NCI-H2171 (cell line): ENCODE data around the gene AP4M1.

Source experiments
- DNase-seq: peaks from one replicate; lab custom pipeline; 2025; lab: John Stamatoyannopoulos, UW

AP4M1 gene

GRCh38 chr7:100087055-100087750 is 14.2 kb upstream of the AP4M1 start:
- DNase-seq, result no peak

- no peak for DNase-seq
These were observed 13.3 kb upstream of the AP4M1 start for GRCh38 chr7:100088095-100088620.

- peak; percentile 77 for DNase-seq
These were observed 12.6 kb upstream of the AP4M1 start, which contains the start of gene COPS6 for GRCh38 chr7:100088621-100089457. Gene COPS6 (plus strand): TSS chr7:100088969. CDS start chr7:100088991, 22 bp downstream.

- DNase-seq, result no peak
These were observed 11.8 kb upstream of the AP4M1 start for GRCh38 chr7:100089458-100090196.

- no peak for DNase-seq
These were observed 10.7 kb upstream of the AP4M1 start for GRCh38 chr7:100090527-100091410.

GRCh38 chr7:100091411-100092181 is 9.8 kb upstream of the AP4M1 start:
- peak; percentile 2 for DNase-seq

- no peak for DNase-seq
These were observed 8.4 kb upstream of the AP4M1 start for GRCh38 chr7:100093054-100093453.

GRCh38 chr7:100093498-100093897 is 7.9 kb upstream of the AP4M1 start:
- no peak for DNase-seq

- no peak for DNase-seq
These were observed 7.4 kb upstream of the AP4M1 start for GRCh38 chr7:100093925-100094486.

GRCh38 chr7:100095289-100095688 is 6.2 kb upstream of the AP4M1 start:
- DNase-seq, result no peak

- no peak for DNase-seq
These were observed 5.7 kb upstream of the AP4M1 start for GRCh38 chr7:100095704-100096103.

- DNase-seq, result no peak
These were observed 2.5 kb upstream of the AP4M1 start for GRCh38 chr7:100098913-100099312.

- DNase-seq, result no peak
These were observed 2.0 kb upstream of the AP4M1 start for GRCh38 chr7:100099452-100099851.

GRCh38 chr7:100100420-100101015 is 925 bp upstream of the AP4M1 start:
- peak; percentile 94 for DNase-seq

- no peak for DNase-seq
These were observed 1.8 kb downstream of the AP4M1 start for GRCh38 chr7:100102950-100103840.

GRCh38 chr7:100105534-100105933 is 4.1 kb downstream of the AP4M1 start:
- DNase-seq, result no peak

- no peak for DNase-seq
These were observed 5.2 kb downstream of the AP4M1 start for GRCh38 chr7:100106633-100107032.

GRCh38 chr7:100107125-100107737 is 5.8 kb downstream of the AP4M1 start:
- DNase-seq, result no peak
